GM06990 (cell line): Measurements from ENCODE around the gene IL36RN.

Source experiments
- DNase-seq: peaks from one replicate; pipeline ENCODE4 v3.0.0-alpha.2; 2011; ENCODE audit not compliant: insufficient read length; ENCODE audit errors: extremely low read depth
- H3K27me3 ChIP-seq: replicated peaks from 2 replicates; pipeline ENCODE4 v1.6.0; 2011; ENCODE audit warnings: low read length; ENCODE audit not compliant: control insufficient read depth, insufficient read depth
- H3K36me3 ChIP-seq: 2 replicates; pipeline ENCODE4 v1.5.1; 2011; ENCODE audit warnings: low read length; ENCODE audit not compliant: control insufficient read depth, insufficient read depth
- H3K4me3 ChIP-seq: replicated peaks from 2 replicates; pipeline ENCODE4 v1.5.1; 2011; ENCODE audit warnings: low read depth, mild to moderate bottlenecking, control low read depth, low read length
- CTCF ChIP-seq: IDR thresholded peaks from 2 replicates; pipeline ENCODE4 v1.5.1; 2011; ENCODE audit warnings: low read length, control low read depth, mild to moderate bottlenecking, inconsistent platforms; ENCODE audit not compliant: insufficient read depth, poor library complexity, severe bottlenecking

IL36RN gene

GRCh38 chr2:113113807-113114206 is 54.8 kb downstream of the IL36RN start:
- no peak for DNase-seq
- no peak for TF ChIP-seq CTCF

More at GRCh38 chr2:113113807-113114206, 54.8 kb downstream of the IL36RN start:
- H3K4me3 ChIP-seq, result no peak overlapping the region
- no peaks in the 10 kb centered on the region for H3K27me3 ChIP-seq
- no peaks in the 10 kb centered on the region for H3K36me3 ChIP-seq
